Astrocyte of the spinal cord (primary cell): ENCODE data around the gene TEX30.
"Not testable (repeated sequence)": the region's sequence is repeated elsewhere in the genome, so short reads cannot be mapped to it uniquely, and the experiment has no call there.

Source experiments
- DNase-seq: peaks from one replicate; pipeline ENCODE4 v3.0.0; 2011; ENCODE audit warnings: low read depth, low spot score
- H3K4me3 ChIP-seq: 2 replicates; pipeline ENCODE4 v1.5.1; 2011; ENCODE audit warnings: low read depth, mild to moderate bottlenecking, low read length, moderate library complexity
- in situ Hi-C: cut with HindIII; loops from 2 replicates; pipeline ENCODE4 v1.10.0; 2017; ENCODE audit warnings: low sequenced_read_pairs
- TF ChIP-seq, protein P1 (sequence below): IDR thresholded peaks from 2 replicates; pipeline ENCODE4 v1.5.1; 2012; ENCODE audit warnings: low read depth, mild to moderate bottlenecking, low read length, inconsistent platforms

The TEX30 gene

DNA sequence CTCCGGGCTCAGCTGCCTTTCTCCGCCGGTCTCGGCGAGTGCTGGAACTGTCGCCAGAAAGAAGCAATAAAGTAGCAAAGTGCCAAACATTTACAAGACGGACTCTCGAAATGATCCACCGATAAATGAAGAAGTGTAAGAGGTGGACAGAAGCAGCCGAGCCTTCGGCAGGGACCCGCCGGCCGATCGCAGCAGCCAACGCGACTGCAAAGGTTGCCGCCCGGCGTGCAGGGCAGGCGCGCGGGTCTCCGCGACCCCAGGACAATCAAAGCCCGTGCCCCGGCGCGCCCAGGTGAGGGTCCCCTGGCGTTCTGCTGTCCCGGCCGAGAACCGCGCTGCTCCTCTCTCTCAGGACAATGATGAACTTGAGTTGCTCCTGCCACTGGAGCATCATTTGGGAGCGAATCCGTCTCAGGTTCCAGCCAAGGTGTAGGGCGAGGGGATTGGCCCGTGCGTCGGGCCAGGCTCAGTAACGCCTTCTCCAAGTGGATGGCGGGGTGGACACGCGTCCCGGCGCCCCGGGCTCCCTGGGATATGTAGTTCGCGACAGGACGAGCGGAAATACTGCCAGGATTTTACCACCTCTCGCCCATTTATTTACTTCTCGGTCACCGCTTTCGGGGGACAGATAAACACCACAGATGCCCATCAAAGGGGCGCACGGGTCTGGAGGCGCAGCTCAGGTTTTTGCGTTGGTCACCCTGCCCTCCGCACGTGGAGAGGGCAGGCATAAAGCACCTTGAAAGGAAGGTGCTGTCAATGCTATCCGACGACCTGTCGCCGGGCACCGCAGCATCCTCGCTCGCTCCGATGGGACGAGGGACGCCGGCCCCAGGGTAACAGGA, 25.2 kb upstream of the TEX30 start, which contains the start of the genes BIVM and POGLUT2:
Gene BIVM, plus strand, starts transcription at position 539 of the 845 bp plus-strand sequence. CDS start 8,149 bp downstream, outside the sequence.
Gene POGLUT2, minus strand, starts transcription at position 396 of the 845 bp plus-strand sequence. Its CDS starts 306 bp downstream, at position 90.
- peak within 1 kb of the TSS; percentile 89 for H3K4me3 ChIP-seq
- TF ChIP-seq, protein P1, sequence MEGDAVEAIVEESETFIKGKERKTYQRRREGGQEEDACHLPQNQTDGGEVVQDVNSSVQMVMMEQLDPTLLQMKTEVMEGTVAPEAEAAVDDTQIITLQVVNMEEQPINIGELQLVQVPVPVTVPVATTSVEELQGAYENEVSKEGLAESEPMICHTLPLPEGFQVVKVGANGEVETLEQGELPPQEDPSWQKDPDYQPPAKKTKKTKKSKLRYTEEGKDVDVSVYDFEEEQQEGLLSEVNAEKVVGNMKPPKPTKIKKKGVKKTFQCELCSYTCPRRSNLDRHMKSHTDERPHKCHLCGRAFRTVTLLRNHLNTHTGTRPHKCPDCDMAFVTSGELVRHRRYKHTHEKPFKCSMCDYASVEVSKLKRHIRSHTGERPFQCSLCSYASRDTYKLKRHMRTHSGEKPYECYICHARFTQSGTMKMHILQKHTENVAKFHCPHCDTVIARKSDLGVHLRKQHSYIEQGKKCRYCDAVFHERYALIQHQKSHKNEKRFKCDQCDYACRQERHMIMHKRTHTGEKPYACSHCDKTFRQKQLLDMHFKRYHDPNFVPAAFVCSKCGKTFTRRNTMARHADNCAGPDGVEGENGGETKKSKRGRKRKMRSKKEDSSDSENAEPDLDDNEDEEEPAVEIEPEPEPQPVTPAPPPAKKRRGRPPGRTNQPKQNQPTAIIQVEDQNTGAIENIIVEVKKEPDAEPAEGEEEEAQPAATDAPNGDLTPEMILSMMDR, result no peak
- DNase-seq, result peak; percentile 95
- in situ Hi-C loops, result no loop called here

DNA sequence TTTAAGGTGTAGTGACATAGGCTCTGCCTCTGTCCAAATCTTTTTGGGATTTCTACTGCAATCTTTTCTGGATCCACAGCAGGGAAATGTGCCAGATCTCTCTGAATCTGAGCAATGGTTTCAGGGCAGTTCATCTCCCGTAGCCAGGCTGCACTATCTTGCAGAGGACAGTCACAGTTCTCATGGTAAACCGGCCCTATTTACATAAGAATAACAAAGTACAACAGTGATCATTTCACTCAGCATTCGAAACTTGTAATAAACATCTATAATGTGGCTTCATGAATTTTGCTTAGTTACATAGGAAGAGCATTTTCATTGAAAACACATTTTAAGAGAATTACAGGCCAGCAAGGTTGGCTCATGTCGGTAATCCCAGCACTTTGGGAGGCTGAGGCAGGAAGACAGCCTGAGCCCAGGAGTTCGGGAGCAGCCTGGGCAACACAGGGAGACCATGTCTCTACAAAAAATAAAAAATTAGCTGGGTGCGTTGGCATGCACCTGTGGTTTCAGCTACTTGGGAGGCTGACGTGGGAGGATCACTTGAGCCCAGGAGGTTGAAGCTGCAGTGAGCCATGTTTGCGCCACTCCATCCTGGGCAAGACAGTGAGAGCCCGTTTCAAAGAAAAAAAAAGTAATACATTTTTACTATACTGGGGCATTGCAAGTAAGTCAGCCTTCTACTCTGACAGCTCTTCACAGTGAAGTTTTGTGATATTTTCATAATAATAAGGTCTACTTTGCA, 20.2 kb upstream of the TEX30 start:
- TF ChIP-seq, protein P1, result no peak
- in situ Hi-C loops, result no loop called here
- DNase-seq, result no peak
- no peak overlapping the region for H3K4me3 ChIP-seq

DNA sequence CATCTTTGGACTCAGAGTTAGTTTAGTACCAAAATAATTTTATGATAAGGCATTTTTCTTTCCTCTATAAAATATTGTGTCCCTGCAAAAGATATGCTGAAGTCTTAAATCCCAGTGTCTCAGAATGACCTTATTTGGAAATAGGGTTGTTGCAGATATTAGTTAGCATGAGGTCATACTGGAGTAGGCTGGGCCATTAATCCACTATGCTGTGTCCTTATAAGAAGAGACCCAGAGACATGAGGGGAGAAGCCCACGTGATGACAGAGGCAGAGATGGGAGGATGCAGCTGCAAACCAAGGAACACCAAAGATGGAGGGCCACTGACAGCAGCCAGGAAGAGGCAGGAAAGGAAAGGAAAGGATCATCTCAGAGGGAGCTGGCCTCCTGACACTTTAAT, 18.8 kb upstream of the TEX30 start:
- in situ Hi-C loops, result no loop called here
- TF ChIP-seq, protein P1, result no peak
- H3K4me3 ChIP-seq, result no peak overlapping the region
- no peak for DNase-seq

DNA sequence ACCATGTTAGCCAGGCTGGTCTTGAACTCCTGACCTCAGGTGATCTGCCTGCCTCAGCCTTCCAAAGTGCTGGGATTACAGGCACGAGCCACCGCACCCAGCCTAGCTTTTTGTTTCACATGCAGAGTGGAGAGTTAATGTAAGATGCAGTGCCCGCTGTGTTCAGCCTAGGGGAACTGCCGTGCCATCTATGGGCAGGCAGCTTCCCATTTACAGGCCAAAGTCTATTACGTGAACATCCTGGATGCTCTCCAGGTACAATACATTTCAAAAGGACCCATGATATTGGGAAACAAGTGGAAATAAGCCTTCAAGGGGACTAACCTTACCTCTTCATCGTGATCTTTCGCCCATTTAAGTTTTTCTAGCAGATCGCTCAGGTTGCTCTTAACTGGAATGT, 15.1 kb upstream of the TEX30 start:
- TF ChIP-seq, protein P1, result no peak
- in situ Hi-C loops, result no loop called here
- no peak overlapping the region for H3K4me3 ChIP-seq
- no peak for DNase-seq

DNA sequence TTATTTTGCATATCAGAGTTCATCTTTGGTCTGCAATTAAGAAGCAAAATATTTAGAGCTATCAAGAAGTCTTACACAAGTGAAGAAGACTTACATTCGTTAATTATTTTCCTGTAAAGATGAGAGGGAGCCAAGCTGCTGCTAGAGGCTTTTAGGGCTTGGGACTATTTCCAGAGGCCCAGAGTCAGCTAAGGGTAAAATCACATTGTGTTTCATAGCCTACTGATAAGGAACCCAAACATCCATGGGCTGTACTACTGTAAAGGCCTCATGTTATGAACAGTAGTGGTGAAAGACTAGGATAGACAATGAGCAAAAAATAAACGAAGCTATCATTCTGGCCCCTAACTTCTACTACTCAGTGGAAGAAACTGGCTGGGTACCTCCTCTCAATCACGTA, 10.9 kb upstream of the TEX30 start:
- no peak for DNase-seq
- TF ChIP-seq, protein P1, result no peak
- no peak overlapping the region for H3K4me3 ChIP-seq
- in situ Hi-C loops, result no loop called here

DNA sequence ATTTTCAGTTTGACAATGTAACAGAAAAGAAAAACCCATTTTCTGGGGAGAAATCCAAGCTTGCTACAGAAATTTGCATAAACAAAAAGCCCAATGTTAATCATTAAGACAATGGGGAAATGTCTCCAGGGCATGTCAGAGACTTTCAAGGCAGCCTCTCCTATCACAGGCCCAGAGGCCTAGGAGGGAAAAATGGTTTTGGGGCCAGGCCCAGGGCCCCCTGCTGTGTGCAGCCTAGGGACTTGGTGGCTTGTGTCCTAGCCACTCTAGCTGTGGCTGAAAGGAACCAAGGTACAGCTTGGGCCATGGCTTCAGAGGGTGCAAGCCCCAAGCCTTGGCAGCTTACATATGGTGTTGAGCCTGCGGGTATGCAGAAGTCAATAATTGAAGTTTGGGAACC, 8.0 kb upstream of the TEX30 start:
- TF ChIP-seq, protein P1, result no peak
- no peak overlapping the region for H3K4me3 ChIP-seq
- DNase-seq, result no peak
- in situ Hi-C loops, result no loop called here

DNA sequence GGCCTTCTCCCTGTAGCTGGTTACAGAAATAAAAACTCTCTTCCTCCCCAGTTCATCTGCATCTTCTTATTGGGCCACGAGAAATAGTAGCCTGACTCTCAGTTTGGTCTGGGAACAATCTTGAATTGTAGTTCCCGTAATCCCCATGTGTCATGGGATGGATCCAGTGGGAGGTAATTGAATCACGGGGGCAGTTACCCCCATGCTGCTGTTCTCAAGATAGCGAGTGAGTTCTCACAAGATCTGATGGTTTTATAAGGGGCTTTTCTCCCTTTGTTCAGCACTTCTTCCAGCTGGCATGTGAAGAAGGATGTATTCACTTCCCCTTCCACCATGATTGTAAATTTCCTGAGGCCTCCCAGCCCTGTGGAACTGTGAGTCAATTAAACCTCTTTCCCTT, 7.1 kb upstream of the TEX30 start:
- DNase-seq, in situ Hi-C loops, H3K4me3 ChIP-seq: not testable (repeated sequence)
